Aorta (tissue), 5 donors: Measurements from ENCODE around the gene ST6GALNAC5. TPM values are rescaled to one million over a fixed set of nuclear protein-coding genes. Genes with fewer than 3 reads are reported as not detected.
"Not testable (repeated sequence)": the region's sequence is repeated elsewhere in the genome, so short reads cannot be mapped to it uniquely, and the experiment has no call there.

Experiments
- ATAC-seq: fragments of 200-7000 bp; cut with Tn5 transposase; one replicate; pipeline ENCODE4 v1.9.1; 2022; ENCODE audit warnings: moderate library complexity; ENCODE audit not compliant: low FRiP score
- DNase-seq, 2 donors: peaks; one replicate each; pipeline ENCODE4 v3.0.0-alpha.2; 2020
- H3K27ac ChIP-seq, 2 donors: one replicate each; pipeline ENCODE4 v1.5.1; 2013; ENCODE audit warnings: low read length in 2 of 2, mild to moderate bottlenecking in 2 of 2, moderate library complexity in 2 of 2, control low read depth in 1 of 2, inconsistent platforms in 1 of 2, low read depth in 1 of 2
- H3K27me3 ChIP-seq, 2 donors: one replicate each; pipeline ENCODE4 v1.6.1; 2013; ENCODE audit warnings: control low read depth in 1 of 2, low read length in 1 of 2, mild to moderate bottlenecking in 1 of 2, moderate library complexity in 1 of 2; ENCODE audit not compliant: insufficient read depth in 2 of 2, control insufficient read depth in 1 of 2
- H3K36me3 ChIP-seq, 2 donors: one replicate each; pipeline ENCODE4 v1.6.1; 2013; ENCODE audit warnings: control low read depth in 1 of 2, low read length in 1 of 2, mild to moderate bottlenecking in 1 of 2; ENCODE audit not compliant: insufficient read depth in 2 of 2, control insufficient read depth in 1 of 2
- H3K4me1 ChIP-seq, 2 donors: one replicate each; pipeline ENCODE4 v1.6.1; 2013; ENCODE audit warnings: low read length in 2 of 2, control low read depth in 1 of 2, mild to moderate bottlenecking in 1 of 2, moderate library complexity in 1 of 2; ENCODE audit not compliant: insufficient read depth in 2 of 2, control insufficient read depth in 1 of 2
- H3K4me3 ChIP-seq, 2 donors: one replicate each; pipeline ENCODE4 v1.5.1; 2013; ENCODE audit warnings: low read length in 2 of 2, control low read depth in 1 of 2, mild to moderate bottlenecking in 1 of 2
- H3K9me3 ChIP-seq: one replicate; pipeline ENCODE4 v1.6.1; 2013; ENCODE audit warnings: mild to moderate bottlenecking, low read length; ENCODE audit not compliant: control insufficient read depth
- WGBS, 2 donors: extraction: QIAGEN DNeasy Blood & Tissue Kit; methylation state at CpG; one replicate each; pipeline ENCODE4 v1.1.7; 2013; 5-methylcytosine and 5-hydroxymethylcytosine counted together
- intact Hi-C, 2 donors: fragments of 100-400 bp; cut with DNase I; formaldehyde crosslinking; loops; one replicate each; pipeline versions ENCODE4 v1.14.2 to v1.15.0; 2022
- polyA plus RNA-seq, 2 donors: library from polyadenylated mRNA; stranded (reverse); fragments of 200-250 nt; gene quantifications; one replicate each; pipeline ENCODE4 v1.2.3, GENCODE V29; 2013
- total RNA-seq, 2 donors: library from RNA; stranded (reverse); fragmentation: NEBNext Ultra II Directional; extraction: Animal tissue kit (Norgen Biotek cat#: 25700); gene quantifications; one replicate each; pipeline ENCODE4 v1.2.1, GENCODE V29; 2021
- donor health status: healthy with polysubstance abuse.
- donor health status: Bipolar disorder and iron deficiency.
- donor health status: DM: no; HTN: no; CAD: no.
- donor health status: DM: no; HTN: no; CAD: no.
- donor health status: DM: yes; HTN: yes; CAD: no.

The ST6GALNAC5 gene
- total and polyA plus RNA-seq, 4 donors: 2.6 to 11.7 (median 6.7) TPM

- ATAC-seq, intact Hi-C loops, H3K4me1 ChIP-seq, H3K9me3 ChIP-seq, H3K27ac ChIP-seq, DNase-seq, H3K4me3 ChIP-seq, H3K36me3 ChIP-seq, H3K27me3 ChIP-seq: not testable (repeated sequence)
- 72 to 85% methylated on average over 3 of the region's 3 CpGs for WGBS, 2 donors
Measured at GRCh38 chr1:76981267-76981666, 114.0 kb downstream of the ST6GALNAC5 start.

DNA sequence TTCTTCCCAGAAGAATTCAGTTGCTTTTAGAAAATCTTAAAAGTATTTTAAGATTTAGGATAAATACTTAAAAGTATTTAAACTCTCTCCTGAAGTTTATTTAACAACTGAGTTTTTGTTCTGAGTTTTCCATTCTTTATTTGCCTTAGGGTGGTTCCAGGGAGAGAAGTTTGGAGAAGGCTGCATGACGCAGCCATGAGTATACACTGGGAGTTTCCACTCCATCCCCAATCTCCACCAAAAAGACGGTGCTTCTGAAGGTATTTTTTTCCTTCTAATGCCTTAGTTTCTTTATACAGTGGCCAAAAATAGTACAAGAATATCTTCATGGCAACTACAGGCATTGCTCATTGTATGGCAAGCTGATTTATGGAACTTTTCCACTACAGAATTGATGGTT is 122.7 kb downstream of the ST6GALNAC5 start:
- DNase-seq: no peak
- no peak overlapping the region for H3K4me3 ChIP-seq
- H3K4me1 ChIP-seq: peaks cover 0 to 2% of the 10 kb centered on the region in 2 donors
- WGBS, 2 donors: 20 to 33% methylated on average over 2 of the region's 2 CpGs
- no peaks in the 10 kb centered on the region for H3K9me3 ChIP-seq
- H3K27me3 ChIP-seq: no peaks in the 10 kb centered on the region
- ATAC-seq: no peak
- intact Hi-C loops: no loop called here
- H3K36me3 ChIP-seq: no peaks in the 10 kb centered on the region
- no peak overlapping the region for H3K27ac ChIP-seq

- no peaks in the 10 kb centered on the region for H3K27me3 ChIP-seq
- WGBS, 2 donors: 93 to 95% methylated on average over 1 of the region's 1 CpG
Measured at GRCh38 chr1:76993036-76993435, 125.8 kb downstream of the ST6GALNAC5 start.

DNA sequence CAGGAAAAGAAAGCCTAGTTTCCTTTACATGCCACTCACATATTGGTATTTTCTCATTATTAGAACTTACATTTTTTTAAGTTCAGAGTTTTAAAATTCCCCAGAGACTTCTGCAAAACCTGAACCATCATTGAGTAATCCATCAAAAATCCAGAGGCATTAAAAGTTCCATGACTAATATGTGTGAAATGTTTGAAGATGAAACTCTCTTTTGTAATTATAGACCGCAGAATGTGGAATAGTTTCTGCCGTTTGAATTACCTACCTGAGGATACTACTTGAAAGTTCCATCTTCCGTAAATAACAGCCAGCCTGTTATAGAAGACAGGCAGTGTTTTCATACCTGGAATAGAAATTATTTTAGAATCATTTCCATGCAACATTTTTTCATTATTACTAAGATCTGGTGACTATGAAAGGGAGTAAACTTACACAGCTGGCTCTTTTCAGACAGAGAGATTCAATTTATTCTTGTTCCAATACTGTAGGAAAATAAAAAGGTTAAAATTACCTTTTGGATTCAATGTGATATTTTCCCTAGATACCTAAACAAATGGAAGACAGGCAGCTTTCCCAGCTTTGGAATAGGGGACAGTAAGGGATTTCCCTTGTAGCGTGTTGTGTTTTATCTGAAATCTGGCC is 131.4 kb downstream of the ST6GALNAC5 start:
- Histone ChIP-seq H3K4me1 (no peaks in the 10 kb centered on the region), H3K9me3 (no peaks in the 10 kb centered on the region), H3K4me3 (no peak overlapping the region), H3K36me3 (no peaks in the 10 kb centered on the region), H3K27me3 (no peaks in the 10 kb centered on the region), H3K27ac (no peak overlapping the region)
- ATAC-seq (no peak), DNase-seq (no peak)
- intact Hi-C loops: no loop called here
- 68 to 72% methylated on average over 4 of the region's 4 CpGs for WGBS, 2 donors

More at GRCh38 chr1:76993036-76993435, 125.8 kb downstream of the ST6GALNAC5 start:
- Histone ChIP-seq H3K9me3 (no peaks in the 10 kb centered on the region), H3K36me3 (no peaks in the 10 kb centered on the region), H3K4me3 (no peak overlapping the region), H3K4me1 (peaks cover 0 to 2% of the 10 kb centered on the region in 2 donors), H3K27ac (no peak overlapping the region)
- DNase-seq: no peak
- intact Hi-C loops: no loop called here
- ATAC-seq: no peak

DNA sequence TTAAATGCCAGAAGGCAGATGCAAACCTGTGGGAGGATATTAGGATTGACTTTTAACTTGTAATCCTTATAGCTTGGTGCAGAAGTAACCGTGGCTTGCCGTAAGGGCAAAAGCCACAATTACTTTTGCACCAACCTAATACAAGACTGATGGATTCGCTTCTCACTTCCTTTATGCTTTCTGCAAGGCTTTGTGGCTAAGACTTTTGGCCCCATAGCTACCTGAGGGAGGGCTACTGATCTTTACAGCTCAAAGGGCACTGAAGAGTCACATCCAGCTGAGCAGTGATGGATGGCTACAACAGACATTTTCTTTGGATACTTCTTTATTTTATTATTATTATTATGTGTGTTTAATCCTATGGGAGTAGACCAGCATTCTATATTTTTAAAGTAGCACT is 140.4 kb downstream of the ST6GALNAC5 start:
- DNase-seq (no peak), ATAC-seq (no peak)
- H3K4me3 ChIP-seq: no peak overlapping the region
- H3K36me3 ChIP-seq: no peaks in the 10 kb centered on the region
- H3K27ac ChIP-seq: no peak overlapping the region
- peaks cover 0 to 1% of the 10 kb centered on the region in 2 donors for H3K27me3 ChIP-seq
- H3K4me1 ChIP-seq: no peaks in the 10 kb centered on the region
- intact Hi-C loops: no loop called here
- peaks cover 2% of the 10 kb centered on the region for H3K9me3 ChIP-seq
- 92 to 95% methylated on average over 3 of the region's 3 CpGs for WGBS, 2 donors

DNA sequence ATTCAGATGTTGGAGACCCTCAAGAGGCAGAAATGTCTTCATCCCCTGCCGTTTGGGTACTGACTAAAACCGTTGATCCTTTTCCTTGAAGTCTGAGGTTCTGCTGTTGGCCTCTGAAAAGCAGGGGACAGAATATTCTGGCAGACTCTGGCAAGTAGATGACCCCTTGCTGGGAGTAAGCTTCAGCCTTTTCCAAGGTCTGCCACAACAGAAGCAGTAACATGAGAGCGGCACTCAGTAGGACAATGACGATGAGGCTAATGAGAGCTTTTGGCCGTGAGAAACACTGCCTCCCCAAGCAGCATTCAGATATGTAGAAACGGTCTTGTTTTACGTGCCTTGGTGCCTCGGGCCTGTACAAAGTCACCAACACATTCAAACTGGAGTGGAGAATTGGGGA is 143.7 kb downstream of the ST6GALNAC5 start:
- H3K4me3 ChIP-seq: no peak overlapping the region
- no peaks in the 10 kb centered on the region for H3K4me1 ChIP-seq
- WGBS, 2 donors: 84 to 87% methylated on average over 8 of the region's 8 CpGs
- no peak overlapping the region for H3K27ac ChIP-seq
- peaks cover 2% of the 10 kb centered on the region for H3K9me3 ChIP-seq
- ATAC-seq: no peak
- no peak for DNase-seq
- no peaks in the 10 kb centered on the region for H3K36me3 ChIP-seq
- intact Hi-C loops: no loop called here
- peaks cover 0 to 1% of the 10 kb centered on the region in 2 donors for H3K27me3 ChIP-seq

DNA sequence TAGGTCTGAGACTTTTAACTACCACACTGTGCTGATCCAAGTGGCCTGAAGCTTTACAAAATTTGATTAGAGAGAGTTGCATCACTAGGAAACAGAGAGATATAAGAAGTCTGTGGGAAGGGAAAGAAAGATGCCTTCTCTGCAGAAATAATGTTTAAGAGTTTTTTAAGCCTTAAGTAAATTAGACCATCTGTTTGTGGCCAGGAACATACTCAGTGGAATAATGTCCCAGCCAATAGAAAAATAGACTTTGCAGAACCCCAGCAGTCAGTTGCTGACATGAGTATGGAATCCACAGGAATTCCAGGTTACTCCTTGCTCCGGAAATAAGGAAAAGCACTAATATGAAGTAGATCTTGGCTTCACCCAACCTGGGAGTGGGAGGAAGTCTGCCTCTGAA is 144.8 kb downstream of the ST6GALNAC5 start:
- no peak for DNase-seq
- Histone ChIP-seq H3K9me3 (no peaks in the 10 kb centered on the region), H3K27ac (no peak overlapping the region), H3K4me1 (no peaks in the 10 kb centered on the region), H3K36me3 (no peaks in the 10 kb centered on the region), H3K4me3 (no peak overlapping the region), H3K27me3 (peaks cover 0 to 1% of the 10 kb centered on the region in 2 donors)
- ATAC-seq: no peak
- intact Hi-C loops: no loop called here
- WGBS, 2 donors: 58 to 67% methylated on average over 1 of the region's 1 CpG

DNA sequence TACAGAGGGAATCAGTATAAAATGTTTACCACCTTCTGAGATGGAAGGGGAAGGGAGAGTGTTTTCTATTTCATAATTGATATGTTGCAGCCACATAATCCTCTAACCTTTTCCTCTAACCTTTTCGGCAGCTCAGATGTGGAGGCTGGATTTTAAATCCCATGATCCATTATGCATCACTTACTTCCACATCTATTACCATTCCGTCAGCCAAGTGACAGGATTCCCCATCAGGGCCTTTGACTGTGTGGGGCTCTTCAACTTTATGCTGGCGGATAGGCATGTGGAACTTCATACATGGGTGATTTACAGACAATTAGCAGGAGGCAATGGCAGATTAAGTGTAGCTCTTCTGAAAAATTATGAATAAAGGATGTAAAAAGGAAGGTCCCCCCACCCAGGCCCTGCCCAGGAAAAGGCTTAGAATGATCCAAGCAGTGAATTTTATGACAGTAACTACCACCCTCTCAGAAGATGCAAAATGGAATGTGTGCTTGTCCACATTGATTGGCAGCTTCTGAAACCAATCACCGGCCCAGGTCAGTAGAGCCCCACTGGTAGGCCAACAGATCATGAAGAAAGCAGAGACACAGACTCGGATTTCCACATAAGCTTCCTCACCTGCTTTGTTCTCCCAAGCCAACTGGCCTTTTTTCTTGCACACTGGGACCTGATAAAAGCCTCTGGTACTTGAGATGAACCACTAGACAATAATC is 147.0 kb downstream of the ST6GALNAC5 start:
- Histone ChIP-seq H3K4me1 (no peaks in the 10 kb centered on the region), H3K27me3 (peaks cover 0 to 1% of the 10 kb centered on the region in 2 donors), H3K36me3 (no peaks in the 10 kb centered on the region), H3K4me3 (no peak overlapping the region), H3K27ac (no peak overlapping the region), H3K9me3 (no peaks in the 10 kb centered on the region)
- WGBS, 2 donors: 93 to 94% methylated on average over 5 of the region's 5 CpGs
- ATAC-seq (no peak), DNase-seq (no peak)
- intact Hi-C loops: no loop called here

DNA sequence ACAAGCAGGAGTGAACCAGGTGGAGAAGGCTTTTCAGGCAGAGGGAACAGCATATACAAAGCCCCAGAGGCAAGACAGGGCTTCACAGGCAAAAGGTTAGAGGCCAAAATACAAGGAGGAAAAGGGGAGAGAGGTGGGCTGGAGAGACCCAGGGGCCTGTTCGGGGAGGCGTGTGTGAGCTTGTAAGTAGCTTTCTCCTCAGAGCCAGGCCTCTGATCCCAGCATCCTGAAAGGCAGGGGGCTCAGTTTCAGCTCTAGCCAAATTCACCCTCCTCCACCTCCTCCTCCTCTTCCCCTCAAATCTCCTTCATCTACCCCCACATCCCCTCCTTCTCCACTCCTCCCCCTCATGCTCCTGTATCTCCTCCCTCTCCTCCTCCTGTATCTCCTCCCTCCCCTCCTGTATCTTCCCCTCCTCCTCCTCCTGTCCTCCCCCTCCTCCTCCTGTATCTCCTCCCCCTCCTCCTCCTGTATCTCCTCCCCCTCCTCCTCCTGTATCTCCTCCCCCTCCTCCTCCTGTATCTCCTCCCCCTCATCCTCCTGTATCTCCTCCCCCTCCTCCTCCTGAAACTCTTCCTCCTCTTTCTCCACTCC is 148.6 kb downstream of the ST6GALNAC5 start:
- no peak for ATAC-seq
- no peaks in the 10 kb centered on the region for H3K4me1 ChIP-seq
- 93 to 94% methylated on average over 2 of the region's 2 CpGs for WGBS, 2 donors
- intact Hi-C loops: no loop called here
- DNase-seq: no peak
- no peaks in the 10 kb centered on the region for H3K36me3 ChIP-seq
- no peak overlapping the region for H3K27ac ChIP-seq
- H3K27me3 ChIP-seq: no peaks in the 10 kb centered on the region
- H3K4me3 ChIP-seq: no peak overlapping the region
- H3K9me3 ChIP-seq: no peaks in the 10 kb centered on the region
